AG08395 (cell line): ENCODE results near the gene COA3.

ENCODE experiments used
- DNase-seq: peaks from one replicate; pipeline ENCODE4 v3.0.0; 2012; ENCODE audit warnings: mixed read lengths, low spot score

The COA3 gene, protein sequence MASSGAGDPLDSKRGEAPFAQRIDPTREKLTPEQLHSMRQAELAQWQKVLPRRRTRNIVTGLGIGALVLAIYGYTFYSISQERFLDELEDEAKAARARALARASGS

DNA sequence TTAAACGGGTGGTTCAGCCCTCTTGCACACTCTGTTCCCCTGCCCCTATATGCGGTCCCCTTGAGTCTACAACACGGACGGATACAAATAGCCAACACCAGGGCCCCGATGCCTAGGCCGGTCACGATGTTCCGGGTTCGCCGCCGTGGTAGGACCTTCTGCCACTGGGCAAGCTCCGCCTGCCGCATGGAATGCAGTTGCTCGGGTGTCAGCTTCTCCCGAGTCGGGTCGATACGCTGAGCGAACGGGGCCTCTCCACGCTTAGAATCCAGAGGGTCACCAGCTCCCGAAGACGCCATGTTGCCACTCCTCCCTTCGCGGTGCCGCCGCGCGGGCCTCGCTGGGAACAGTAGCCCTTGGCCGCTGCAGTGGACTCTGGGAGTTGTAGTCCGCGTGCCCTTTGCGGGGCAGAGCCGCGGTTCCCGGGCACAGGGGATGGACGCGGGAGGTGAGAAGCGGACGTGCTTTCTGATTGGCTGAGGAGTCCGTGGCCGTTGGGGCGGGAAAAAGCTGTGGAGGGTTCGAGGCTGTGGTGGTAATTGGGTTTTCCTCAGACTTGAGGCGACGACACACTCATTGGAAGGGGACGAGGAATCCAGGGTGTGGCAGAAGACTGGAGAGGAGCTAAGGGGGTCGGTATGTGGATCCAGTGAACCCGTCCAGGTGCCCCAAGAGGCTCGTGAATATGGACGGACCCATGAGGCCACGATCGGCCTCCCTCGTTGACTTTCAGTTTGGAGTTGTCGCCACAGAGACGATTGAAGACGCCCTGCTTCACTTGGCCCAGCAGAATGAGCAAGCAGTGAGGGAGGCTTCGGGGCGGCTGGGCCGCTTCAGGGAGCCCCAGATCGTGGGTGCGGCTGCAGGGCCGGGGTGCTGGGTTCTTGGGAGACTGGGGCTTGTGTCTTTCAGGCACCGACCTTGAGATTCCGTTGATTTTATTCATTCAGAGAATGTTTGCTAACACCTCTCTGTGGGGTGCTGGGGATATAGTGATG, at the start of gene COA3, which contains the start of gene CNTD1:
TSS of gene COA3 (minus strand) at position 322 of the 998 bp plus-strand sequence. CDS start at position 299, 23 bp downstream.
TSS of gene CNTD1 (plus strand) at position 479 of the 998 bp plus-strand sequence. CDS start at position 686, 207 bp downstream.
- DNase-seq: peak; percentile 91

DNA sequence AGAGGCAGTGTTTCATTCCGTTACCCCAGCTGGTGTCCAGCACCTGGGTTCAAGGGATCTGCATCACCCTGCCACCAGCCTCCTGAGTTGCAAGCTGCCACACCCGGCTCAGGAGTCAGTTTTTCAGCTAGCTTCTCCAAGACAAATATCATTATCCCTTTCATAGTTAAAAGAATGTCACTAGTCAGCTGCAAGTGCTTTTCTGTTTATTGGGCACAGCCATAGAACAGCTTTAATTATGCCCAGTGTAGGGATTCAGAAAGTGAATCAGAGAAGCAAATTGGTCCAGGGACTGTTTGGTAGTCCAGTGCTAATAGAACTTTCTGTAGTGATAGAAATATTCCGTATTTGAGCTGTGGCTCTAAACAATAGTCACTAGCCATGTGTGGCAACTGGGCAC, 49.6 kb upstream of the COA3 start:
- DNase-seq: no peak

DNA sequence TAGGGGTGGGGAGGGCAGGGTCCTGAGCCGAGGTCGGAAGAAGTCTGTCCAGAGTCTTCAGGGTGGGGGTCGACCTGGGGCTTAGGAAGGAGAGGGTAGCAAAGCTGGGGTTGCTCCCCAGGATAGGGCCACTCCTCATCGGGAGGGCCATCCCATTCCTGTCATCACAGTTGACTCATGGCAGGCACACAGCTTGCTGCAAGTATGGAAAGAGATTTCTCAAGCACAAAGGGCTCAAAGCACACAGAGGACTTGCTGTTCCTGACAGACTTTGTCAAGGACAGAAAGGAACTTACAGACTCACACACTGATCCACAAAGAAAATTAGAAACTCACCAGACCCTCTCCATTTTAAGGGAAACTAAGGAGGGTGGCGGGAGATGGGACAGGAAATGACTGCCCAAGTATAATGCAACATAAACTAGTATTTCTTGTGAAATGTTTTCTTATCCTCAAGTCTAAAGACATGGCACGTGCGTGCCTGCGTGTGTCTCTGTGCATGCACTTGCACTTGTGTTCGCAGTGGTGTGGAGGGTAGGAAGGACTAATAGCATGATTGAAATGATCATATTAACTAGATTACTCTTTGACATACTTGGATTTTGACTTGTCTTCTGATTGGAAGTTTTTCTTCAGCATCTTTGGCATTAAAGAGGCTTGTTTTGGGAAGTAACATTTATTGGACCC, 48.2 kb upstream of the COA3 start:
- DNase-seq: peak; percentile 58

DNA sequence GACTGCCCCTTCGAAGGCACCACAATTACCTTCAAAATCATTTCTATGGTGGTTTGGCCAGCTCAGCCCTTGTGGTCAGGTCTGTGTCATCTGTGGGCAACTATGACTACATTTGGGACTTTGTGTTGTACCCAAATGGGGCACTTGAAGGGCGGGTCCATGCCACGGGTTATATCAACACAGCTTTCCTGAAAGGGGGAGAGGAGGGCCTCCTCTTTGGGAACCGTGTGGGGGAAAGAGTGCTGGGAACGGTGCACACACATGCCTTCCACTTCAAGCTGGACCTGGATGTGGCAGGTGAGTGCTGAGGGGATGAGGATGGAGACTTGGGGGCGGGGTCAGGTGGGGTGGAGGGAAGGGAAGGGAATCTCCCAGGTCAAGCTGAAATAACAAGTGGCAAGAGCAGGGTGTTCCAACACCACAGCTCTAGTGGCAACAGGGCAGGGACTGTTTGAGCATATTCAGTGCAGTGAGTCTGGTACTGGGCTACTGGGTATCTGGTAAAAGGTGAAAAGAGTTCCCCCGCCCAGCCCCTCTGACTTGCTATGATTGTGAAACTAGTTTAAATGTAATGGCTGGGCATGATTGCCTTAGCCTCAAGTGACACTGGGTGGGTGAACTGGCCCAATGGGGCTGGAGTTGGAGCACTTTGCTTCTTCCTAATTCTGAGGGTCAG, 47.6 kb upstream of the COA3 start:
- no peak for DNase-seq

DNA sequence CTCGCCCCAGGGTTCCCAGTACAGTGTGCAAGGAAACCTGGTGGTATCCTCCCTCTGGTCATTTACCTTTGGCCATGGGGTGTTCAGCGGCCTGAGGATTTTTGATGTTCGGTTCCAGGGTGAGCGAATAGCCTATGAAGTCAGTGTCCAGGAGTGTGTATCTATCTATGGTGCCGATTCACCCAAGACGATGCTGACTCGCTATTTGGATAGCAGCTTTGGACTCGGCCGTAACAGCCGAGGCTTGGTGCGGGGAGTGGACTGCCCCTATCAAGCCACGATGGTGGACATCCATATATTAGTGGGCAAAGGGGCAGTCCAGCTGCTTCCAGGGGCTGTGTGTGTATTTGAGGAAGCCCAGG, 47.0 kb upstream of the COA3 start:
- DNase-seq: no peak

DNA sequence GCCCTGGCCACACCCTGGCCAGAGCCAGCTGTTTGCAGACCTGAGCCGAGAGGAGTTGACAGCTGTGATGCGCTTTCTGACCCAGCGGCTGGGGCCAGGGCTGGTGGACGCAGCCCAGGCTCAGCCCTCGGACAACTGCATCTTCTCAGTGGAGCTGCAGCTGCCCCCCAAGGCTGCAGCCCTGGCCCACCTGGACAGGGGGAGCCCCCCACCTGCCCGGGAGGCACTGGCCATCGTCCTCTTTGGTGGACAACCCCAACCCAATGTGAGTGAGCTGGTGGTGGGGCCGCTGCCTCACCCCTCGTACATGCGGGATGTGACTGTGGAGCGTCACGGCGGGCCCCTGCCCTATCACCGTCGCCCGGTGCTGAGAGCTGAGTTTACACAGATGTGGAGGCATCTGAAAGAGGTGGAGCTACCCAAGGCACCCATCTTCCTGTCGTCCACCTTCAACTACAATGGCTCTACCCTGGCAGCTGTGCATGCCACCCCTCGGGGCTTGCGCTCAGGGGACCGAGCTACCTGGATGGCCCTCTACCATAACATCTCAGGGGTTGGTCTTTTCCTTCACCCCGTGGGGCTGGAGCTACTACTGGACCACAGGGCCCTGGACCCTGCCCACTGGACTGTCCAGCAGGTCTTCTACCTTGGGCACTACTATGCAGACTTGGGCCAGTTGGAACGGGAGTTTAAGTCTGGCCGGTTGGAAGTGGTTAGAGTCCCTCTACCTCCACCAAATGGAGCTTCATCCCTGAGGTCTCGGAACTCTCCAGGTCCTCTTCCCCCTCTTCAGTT, 46.5 kb upstream of the COA3 start:
- DNase-seq: no peak

DNA sequence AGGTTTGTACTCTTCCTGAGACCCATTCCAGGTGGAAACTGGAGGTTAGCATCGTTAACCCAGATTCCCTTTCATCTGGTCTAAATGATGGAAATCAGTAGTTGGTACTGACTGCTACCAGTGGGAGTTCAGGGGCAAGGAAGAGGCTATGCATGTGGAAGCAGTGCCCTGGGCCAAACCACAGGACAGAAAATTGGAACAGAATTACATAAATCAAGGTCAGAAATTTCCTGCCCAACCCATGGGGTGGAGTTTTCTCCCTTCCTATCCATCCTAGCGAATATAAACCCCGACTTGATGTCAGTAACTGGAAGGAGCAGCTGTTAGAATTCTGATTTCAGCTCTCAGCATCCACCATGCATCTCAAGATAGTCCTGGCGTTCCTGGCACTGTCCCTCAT, 45.8 kb upstream of the COA3 start, which contains the start of gene AOC2:
TSS of gene AOC2 (plus strand) at position 310 of the 400 bp plus-strand sequence. CDS start at position 357, 47 bp downstream.
- DNase-seq: peak; percentile 35

DNA sequence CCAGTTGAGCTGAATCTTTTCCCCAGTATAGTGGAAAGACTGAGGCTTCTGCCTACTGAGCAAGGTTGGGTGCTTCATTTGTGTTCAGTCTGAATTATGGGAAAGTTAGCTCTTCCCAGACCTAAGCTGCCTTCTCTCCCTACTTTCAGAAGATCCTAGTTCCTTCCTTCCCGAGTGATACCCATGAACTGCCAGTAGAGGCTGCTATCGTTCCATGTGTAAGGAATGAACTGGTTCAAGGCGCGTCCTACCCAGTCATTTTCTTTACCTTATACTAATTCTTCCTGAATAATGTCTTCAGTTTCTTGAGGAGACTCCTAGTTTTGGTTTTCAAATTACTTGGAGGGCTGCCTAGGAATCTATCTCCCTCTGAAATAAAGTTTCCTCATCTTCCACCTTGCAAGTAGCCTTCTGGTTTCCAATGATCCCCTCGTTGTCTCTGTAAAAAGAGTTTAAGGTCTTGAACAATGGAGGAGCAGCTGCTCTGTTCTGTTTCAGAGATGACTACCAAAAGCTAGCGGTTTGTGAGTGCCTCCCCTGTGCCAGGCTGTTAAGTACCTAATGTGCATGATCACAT, 44.9 kb upstream of the COA3 start:
- peak; percentile 87 for DNase-seq

DNA sequence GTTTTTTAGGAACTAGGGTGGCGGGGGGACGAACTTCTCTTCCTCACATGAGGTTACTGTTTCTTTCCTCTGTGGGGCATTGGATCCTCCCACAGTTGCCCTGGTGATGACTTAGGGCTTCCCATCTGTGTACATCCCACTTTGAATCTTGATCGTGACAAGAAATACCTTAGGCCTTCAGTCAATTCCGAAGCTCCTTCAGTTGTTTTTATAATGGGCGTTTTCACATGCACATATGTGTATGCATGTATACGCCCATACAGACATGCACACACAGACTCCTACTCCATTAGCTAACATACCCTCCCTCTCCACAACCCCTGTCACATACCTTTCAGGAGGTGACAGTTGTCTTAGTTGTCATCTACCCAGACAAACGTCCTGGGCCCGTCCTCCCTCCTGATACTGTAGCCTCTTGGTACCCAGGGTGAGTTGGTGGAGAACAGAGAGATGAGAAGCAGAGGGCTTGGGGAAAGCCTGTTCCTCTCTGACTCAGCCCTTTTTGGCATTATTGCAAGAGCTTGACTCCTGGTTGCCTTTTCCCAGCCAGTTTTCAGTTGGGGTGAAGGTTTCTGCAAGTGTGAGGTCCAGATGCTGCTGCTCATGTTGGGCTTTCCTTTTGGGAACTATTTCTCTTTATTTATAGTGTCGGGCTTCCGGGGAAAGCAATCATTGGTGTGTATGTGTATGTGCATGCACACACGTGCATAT, 43.6 kb upstream of the COA3 start:
- peak; percentile 36 for DNase-seq

DNA sequence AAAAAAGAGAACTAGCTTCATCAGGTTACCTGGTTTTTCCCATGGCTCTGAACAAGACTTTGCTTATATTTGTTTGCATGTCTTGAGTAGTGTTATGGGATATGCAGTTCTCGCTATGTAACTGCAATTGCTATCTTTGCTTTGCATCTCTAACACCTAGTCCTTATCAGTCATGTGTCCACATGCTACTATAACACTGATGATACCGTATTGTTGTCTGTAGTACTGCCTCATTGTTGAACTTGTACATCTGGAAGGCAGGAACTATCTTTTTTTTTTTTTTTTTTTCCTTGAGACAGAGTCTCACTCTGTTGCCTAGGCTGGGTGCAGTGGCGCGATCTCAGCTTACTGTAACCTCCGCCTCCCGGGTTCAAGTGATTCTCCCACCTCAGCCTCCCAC, 37.2 kb upstream of the COA3 start:
- no peak for DNase-seq

DNA sequence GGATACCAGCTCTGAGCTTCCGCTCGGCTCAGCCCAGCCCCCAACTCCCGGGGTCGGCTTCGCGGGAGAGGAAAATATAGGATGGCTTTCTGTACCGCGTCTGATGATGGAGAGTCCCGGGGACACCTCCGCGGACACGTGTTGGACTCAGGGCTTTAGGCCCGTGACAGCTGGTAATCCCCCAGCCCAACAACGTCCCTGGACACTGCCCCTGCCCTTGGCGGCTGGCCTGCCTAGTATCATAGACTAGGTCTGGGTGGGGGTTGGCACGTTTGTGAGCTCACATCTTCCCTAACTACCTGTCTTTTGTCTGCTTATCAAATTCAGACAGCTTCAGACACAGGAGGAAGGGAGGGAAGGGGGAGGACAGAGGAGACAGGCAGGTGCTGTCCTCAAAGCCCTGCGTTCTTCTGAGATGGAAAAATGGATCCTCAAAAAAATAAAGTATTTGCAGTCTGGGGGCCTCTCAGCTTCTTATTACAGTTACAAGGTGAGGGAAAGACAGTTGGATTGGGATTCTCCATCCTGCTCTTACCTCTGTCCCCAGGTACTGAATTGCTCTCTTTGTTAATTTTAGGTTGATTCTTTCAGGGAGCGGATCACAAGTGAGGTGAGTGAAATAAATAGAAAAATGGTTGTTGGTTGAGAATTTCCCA, 35.4 kb upstream of the COA3 start:
- no peak for DNase-seq

DNA sequence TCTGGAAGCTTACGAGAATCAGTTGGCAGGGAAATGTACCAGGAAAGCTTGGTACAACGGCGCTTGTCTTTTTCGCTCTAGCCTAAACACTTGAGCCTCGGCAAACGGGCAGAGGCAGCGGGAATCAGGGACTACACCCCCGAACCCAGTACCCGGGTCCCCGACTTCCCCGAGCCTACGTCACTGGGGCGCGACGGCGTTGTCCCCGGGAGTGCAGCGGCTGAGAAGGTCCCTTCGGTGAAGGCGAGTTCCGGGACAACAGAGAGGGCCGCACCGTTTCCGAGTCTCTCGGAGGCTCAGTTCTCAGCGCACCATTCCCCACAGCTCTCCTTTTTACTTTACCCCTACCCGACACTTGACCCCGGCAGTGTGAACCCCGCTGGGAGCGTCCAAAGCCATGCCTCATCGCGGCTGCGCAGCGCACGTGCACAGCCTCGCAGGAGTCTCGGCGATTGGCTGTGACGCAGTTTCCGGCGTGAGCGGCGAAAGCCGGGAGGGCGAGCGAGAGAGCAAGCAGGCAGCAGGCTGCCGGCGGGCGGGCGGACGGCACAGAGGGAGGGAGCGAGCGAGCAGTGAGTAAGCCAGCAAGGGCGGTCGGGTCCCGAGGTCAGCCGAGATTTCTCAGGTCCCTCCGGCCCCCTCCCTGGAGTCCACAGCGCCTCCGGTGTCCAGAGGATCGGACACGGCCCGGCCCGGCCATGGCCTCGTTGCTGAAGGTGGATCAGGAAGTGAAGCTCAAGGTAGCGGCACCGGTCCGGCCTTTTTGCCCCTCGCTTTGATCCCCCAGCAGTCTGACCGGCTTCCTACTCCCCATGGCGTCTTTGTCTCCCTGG, 34.6 kb upstream of the COA3 start, which contains the start of gene PSME3:
TSS of gene PSME3 (plus strand) at position 464 of the 833 bp plus-strand sequence. CDS start at position 699, 235 bp downstream.
- DNase-seq: peak; percentile 92

DNA sequence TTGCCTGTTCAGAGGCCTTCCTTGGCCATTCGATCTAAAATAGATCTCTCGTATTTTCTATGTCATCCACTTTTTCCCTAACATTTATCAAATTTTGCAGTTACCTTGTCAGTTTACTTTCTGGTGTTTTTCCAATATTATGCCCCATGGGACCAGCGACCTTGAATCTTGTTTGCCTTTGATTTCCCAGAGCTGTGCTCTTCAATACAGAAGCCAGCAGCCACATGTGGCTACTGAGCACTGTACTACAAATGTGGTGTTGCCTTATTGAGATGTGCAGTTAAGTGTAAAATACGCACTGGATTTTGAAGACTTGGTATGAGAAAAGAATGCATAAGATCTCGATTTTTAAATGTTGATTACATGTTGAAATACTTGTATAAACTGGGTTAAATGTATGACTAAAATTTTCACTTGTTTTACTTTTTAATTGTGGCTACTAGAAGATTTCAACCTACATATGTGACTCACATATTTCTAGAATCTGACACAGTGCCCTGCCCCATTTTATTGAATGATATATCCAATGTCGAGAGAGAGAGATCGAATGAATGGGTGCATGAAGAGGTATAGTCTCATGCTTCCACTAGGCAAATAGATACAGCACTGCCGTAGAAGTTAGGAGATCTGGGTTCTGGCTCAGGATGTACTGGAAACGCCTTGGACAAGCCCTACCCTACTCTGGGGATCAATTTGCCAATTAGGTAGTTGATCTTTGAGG, 33.9 kb upstream of the COA3 start:
- DNase-seq: no peak

DNA sequence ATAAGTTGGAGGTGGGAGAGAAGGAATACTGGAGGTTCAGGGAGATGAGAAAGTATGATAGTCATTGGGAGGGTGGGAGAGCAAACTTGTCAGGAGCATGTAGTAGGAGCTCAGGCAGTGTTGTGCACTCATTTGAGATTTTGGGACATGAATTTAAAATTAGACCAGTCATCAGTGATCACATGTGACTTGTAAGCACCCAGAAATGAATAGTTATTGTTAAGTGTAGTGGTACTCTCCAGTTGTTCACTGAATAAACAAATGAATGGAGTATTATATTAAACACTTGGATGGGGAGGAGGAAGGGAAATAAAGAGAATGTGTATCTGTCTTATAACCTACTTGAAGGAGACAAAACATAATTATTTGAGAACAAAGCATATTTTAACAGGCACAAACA, 32.5 kb upstream of the COA3 start:
- no peak for DNase-seq

DNA sequence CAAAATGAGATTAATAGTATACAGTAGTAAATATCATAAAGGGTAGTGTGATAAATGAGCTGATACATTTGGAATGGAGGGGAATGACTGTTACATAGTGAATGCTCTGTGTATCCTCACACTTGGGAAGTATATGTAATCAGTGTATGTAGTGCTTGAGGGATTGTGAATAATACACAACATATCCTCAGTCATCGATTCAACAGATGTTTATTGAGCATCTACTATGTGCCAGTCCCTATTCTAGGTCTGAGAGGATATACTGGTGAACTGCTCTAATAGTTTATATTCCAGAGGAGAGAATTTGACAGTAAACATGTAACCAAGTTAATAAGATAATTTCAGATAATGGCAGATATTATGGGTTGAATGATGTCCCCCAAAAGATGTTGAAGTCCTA, 29.0 kb upstream of the COA3 start:
- DNase-seq: no peak

DNA sequence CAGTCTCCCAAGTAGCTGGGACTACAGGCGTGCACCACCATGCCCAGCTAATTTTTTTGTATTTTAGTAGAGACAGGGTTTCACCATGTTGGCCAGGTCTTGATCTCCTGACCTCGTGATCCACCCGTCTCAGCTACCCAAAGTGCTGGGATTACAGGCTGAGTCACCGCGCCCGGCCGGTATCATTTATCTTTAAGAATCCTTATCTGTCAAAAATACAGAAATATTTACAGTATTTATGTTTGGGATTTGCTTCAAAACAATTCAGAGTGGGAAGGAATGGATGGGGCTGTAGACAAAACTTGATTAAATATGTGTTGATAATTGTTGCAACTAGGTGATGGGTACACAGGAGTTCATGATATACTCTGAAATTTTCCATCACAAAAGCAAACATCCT, 22.7 kb upstream of the COA3 start:
- no peak for DNase-seq

DNA sequence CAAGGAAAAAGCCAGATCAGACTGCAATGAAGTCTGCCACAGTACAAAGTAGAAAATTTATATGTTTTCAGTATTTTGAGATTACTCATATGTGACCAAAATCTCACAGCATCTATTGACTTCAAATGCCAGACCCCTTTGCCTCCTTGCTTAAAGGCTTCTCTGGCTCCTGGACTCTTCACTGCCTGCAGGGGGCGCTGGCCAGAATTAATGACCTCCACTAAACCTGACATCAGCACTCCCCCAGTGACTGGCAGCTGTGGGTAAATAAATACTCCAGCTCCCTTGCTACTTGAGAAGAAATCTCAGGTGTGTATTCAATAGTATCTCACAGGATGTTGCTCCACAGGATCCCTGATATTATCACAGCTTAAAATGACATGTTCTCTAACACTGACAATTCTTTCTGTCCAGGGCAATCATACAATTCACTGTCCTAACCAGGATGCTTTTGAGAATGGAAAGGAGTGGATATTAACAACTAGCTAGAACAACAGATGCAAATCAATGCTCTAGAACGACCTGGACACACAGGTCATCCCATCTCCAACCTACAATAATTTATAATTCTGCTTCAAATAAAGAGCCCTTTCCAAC, 21.5 kb upstream of the COA3 start:
- peak; percentile 48 for DNase-seq

DNA sequence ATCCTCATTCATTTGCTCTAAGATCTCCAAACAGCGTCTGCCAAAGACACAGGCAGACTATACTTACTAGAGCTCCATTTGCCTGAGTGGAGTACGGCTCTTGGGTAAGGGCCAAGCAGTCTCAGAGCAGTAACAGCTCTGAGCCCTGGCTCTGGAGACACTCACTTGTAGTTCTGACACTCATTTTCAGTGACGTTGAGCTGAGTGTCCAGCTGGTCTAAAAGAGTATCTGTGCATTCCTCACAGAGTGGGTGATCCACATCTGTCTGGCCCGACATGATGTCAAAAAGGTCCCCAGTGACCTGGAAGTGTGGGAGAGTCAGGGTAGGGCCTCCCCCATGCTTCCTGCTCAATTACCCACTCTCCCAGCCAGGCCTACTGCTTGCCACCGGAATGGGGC, 19.9 kb upstream of the COA3 start:
- DNase-seq: no peak
